Measurements from ENCODE around the gene UBE2D2. TPM values are rescaled to one million over a fixed set of nuclear protein-coding genes. Genes with fewer than 3 reads are reported as not detected.
"Not testable (repeated sequence)": the region's sequence is repeated elsewhere in the genome, so short reads cannot be mapped to it uniquely, and the experiment has no call there.

The UBE2D2 gene
- total and polyA plus RNA-seq, 2 experiments from 2014 or later: 88.8 to 129 TPM

DNA sequence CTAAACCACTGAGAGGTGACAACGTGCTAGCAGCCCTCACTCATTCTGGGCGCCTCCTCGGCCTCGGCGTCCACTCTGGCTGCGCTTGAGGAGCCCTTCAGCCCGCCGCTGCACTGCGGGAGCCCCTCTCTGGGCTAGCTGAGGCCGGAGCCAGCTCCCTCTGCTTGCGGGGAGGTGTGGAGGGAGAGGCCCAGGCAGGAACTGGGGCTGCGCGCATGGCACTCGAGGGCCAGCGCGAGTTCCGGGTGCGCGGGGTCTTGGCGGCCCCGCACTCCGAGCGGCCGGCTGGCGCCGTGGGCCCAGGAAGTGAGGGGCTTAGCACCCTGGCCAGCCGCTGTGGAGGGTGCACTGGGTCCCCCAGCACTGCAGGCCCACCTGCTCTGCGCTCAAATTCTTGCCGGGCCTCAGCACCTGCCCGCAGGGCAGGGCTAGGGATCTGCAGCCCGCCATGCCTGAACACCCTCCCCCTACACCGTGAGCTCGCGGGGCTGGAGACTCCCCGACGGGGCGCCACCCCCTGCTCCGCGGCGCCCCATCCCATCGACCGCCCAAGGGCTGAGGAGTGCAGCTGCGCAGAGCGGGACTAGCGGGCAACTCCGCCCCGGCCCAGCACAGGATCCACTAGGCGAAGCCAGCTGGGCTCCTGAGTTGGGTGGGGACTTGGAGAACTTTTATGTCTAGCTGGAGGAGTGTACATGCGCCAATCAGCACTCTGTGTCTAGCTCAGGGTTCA lies 11.8 kb upstream of the UBE2D2 start:
- no peak for DNase-seq
- Histone ChIP-seq H3K9me3 (ENCODE audit: low read depth) (no peaks in the 10 kb centered on the region), H3K4me3 (no peak overlapping the region), H3K4me1 (ENCODE audit: insufficient read depth) (no peaks in the 10 kb centered on the region), H3K27ac (no peak overlapping the region), H3K36me3 (ENCODE audit: low read depth) (no peaks in the 10 kb centered on the region), H3K79me2 (ENCODE audit: insufficient read depth) (no peaks in the 10 kb centered on the region), H3F3A (ENCODE audit: insufficient read depth) (no peaks in the 10 kb centered on the region), H3K9me2 (ENCODE audit: insufficient read depth) (no peaks in the 10 kb centered on the region), H3K27me3 (replicated peaks; ENCODE audit: insufficient read depth) (no peaks in the 10 kb centered on the region), H2AFZ (no peak overlapping the region), H4K20me1 (ENCODE audit: insufficient read depth) (no peaks in the 10 kb centered on the region), H3K9ac (no peak overlapping the region), H3K4me2 (ENCODE audit: unreplicated experiment) (no peak overlapping the region)
- TF ChIP-seq EZH2 (IDR thresholded peaks at IDR 0.05; ENCODE audit: insufficient read depth, poor library complexity, severe bottlenecking): no peak
- no peak for TF ChIP-seq EZH2phosphoT487 (IDR thresholded peaks at IDR 0.05; ENCODE audit: insufficient read depth, low read depth)
- in situ Hi-C loops (cut with MboI): no loop called here
- 93 to 94% methylated on average over 39 to 49 of the region's 49 CpGs for WGBS, 2 experiments (ENCODE audit: low coverage in 1 of 2, low lambda C conversion rate in 2 of 2, missing lambda C conversion rate in 2 of 2)

DNA sequence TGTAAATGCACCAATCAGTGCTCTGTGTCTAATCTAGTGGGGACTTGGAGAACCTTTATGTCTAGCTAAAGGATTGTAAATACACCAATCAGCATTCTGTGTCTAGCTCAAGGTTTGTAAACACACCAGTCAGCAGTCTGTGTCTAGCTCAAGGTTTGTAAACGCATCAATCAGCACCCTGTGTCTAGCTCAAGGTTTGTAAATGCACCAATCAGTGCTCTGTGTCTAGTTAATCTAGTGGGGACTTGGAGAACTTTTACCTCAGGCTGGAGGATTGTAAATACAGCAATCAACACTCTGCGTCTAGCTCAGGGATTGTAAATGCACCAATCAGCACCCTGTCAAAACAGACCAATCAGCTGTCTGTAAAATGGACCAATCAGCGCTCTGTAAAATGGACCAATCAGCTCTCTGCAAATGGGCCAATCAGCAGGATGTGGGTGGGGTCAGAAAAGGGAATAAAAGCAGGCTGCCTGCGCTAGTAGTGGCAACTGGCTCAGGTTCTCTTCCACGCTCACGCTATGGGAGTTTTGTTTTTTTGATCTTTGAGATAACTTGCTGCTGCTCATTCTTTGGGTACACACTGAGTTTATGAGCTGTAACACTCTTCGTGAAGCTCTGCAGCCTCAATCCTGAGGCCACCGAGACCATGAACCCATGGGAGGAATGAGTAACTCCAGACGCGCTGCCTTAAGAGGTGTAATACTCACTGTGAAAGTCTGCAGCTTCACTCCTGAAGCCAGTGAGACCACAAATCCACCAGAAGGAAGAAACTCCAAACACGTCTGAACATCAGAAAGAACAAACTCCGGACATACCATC lies 10.9 kb upstream of the UBE2D2 start:
- H4K20me1 ChIP-seq (ENCODE audit: insufficient read depth); H3K4me1 ChIP-seq (ENCODE audit: insufficient read depth); DNase-seq; H3K4me3 ChIP-seq; H3F3A ChIP-seq (ENCODE audit: insufficient read depth); H3K4me2 ChIP-seq (ENCODE audit: unreplicated experiment); H3K27me3 ChIP-seq (replicated peaks; ENCODE audit: insufficient read depth); in situ Hi-C loops (cut with MboI); H3K9ac ChIP-seq; H2AFZ ChIP-seq; H3K79me2 ChIP-seq (ENCODE audit: insufficient read depth); H3K27ac ChIP-seq; H3K9me2 ChIP-seq (ENCODE audit: insufficient read depth); H3K36me3 ChIP-seq (ENCODE audit: low read depth); H3K9me3 ChIP-seq (ENCODE audit: low read depth): not testable (repeated sequence)
- WGBS, 2 experiments (ENCODE audit: low coverage in 1 of 2, low lambda C conversion rate in 2 of 2, missing lambda C conversion rate in 2 of 2): 80 to 85% methylated on average over 12 of the region's 12 CpGs

DNA sequence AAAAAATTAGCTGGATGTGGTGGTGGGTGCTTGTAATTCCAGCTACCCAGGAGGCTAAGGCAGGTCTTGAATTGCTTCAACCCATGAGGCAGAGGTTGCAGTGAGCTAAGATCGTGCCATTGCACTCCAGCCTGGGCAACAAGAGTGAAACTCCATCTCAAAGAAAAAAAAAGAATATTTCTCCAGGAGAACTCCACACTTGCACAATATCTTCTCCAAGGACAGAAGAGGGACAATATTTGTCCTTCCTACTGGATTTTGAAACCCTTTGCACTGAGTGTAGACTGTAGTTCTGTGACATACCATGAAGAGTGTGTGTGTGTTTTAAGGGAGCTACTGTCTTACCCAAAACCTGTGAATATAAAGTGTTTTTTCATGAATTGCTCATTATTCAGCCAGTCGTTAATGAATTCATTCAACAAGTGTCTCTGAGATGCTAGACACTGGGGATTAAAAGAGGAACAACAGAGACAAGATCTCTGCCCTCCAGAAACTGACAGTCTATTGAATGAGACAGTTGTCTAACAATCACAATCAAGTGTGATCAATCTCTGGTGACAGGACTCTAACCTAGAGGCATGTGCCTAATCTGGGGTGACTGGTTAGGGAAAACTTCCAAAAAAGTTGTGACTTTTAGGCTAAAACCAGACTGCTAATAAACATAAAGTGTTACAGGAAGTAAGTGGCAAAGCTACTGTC lies 9.8 kb upstream of the UBE2D2 start:
- DNase-seq: no peak
- Histone ChIP-seq H3K4me3 (no peak overlapping the region), H3K9me2 (ENCODE audit: insufficient read depth) (no peaks in the 10 kb centered on the region), H3K4me1 (ENCODE audit: insufficient read depth) (no peaks in the 10 kb centered on the region), H3K9ac (no peak overlapping the region), H4K20me1 (ENCODE audit: insufficient read depth) (no peaks in the 10 kb centered on the region), H2AFZ (no peak overlapping the region), H3K36me3 (ENCODE audit: low read depth) (no peaks in the 10 kb centered on the region), H3K79me2 (ENCODE audit: insufficient read depth) (no peaks in the 10 kb centered on the region), H3K4me2 (ENCODE audit: unreplicated experiment) (no peak overlapping the region), H3F3A (ENCODE audit: insufficient read depth) (no peaks in the 10 kb centered on the region), H3K9me3 (ENCODE audit: low read depth) (no peaks in the 10 kb centered on the region), H3K27me3 (replicated peaks; ENCODE audit: insufficient read depth) (no peaks in the 10 kb centered on the region), H3K27ac (no peak overlapping the region)
- WGBS, 2 experiments (ENCODE audit: low coverage in 1 of 2, low lambda C conversion rate in 2 of 2, missing lambda C conversion rate in 2 of 2): 45 to 54% methylated on average over 2 of the region's 2 CpGs
- in situ Hi-C loops (cut with MboI): no loop called here
- TF ChIP-seq EZH2 (IDR thresholded peaks at IDR 0.05; ENCODE audit: insufficient read depth, poor library complexity, severe bottlenecking): no peak
- TF ChIP-seq EZH2phosphoT487 (IDR thresholded peaks at IDR 0.05; ENCODE audit: insufficient read depth, low read depth): no peak

DNA sequence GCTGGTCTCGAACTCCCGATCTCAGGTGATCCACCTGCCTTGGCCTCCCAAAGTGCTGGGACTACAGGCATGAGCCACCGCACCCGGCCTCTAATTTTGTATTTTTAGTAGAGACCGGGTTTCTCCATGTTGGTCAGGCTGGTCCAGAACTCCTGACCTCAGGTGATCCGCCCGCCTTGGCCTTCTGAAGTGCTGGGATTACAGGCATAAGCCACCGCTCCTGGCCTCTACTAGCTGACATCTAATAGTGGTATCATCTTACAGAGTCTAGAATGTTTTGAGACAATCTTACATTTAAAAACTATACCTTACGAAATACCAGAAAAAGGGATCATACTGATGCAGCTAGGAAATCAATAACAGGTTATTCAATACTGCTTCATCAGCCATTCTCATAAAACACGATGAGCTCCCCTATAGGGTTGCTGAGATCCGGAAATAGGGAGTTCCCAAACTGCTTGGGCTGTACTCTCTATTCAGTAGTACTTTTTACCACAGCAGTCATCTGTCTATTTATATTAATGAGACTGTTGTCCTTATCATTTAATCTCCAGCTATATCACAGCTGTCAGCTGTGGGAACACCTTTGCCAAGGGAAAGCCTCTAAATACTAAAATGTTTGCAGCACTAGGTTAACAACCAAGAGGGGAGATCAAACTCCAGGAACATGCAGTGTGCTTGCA lies 8.1 kb upstream of the UBE2D2 start:
- Histone ChIP-seq H3K27ac (no peak overlapping the region), H3K4me2 (ENCODE audit: unreplicated experiment) (no peak overlapping the region), H4K20me1 (ENCODE audit: insufficient read depth) (no peaks in the 10 kb centered on the region), H3K27me3 (replicated peaks; ENCODE audit: insufficient read depth) (no peaks in the 10 kb centered on the region), H3K4me1 (ENCODE audit: insufficient read depth) (no peaks in the 10 kb centered on the region), H3F3A (ENCODE audit: insufficient read depth) (no peaks in the 10 kb centered on the region), H3K9me3 (ENCODE audit: low read depth) (no peaks in the 10 kb centered on the region), H3K4me3 (no peak overlapping the region), H3K36me3 (ENCODE audit: low read depth) (no peaks in the 10 kb centered on the region), H2AFZ (no peak overlapping the region), H3K79me2 (ENCODE audit: insufficient read depth) (no peaks in the 10 kb centered on the region), H3K9ac (no peak overlapping the region), H3K9me2 (ENCODE audit: insufficient read depth) (no peaks in the 10 kb centered on the region)
- 88 to 90% methylated on average over 11 of the region's 11 CpGs for WGBS, 2 experiments (ENCODE audit: low coverage in 1 of 2, low lambda C conversion rate in 2 of 2, missing lambda C conversion rate in 2 of 2)
- DNase-seq: no peak
- in situ Hi-C loops (cut with MboI): no loop called here
- TF ChIP-seq EZH2 (IDR thresholded peaks at IDR 0.05; ENCODE audit: insufficient read depth, poor library complexity, severe bottlenecking): no peak
- TF ChIP-seq EZH2phosphoT487 (IDR thresholded peaks at IDR 0.05; ENCODE audit: insufficient read depth, low read depth): no peak

All from GM23248 (cell line).